ENCODE data around the gene TMEM131L.
"Not testable (repeated sequence)": the region's sequence is repeated elsewhere in the genome, so short reads cannot be mapped to it uniquely, and the experiment has no call there.

TMEM131L gene

DNA sequence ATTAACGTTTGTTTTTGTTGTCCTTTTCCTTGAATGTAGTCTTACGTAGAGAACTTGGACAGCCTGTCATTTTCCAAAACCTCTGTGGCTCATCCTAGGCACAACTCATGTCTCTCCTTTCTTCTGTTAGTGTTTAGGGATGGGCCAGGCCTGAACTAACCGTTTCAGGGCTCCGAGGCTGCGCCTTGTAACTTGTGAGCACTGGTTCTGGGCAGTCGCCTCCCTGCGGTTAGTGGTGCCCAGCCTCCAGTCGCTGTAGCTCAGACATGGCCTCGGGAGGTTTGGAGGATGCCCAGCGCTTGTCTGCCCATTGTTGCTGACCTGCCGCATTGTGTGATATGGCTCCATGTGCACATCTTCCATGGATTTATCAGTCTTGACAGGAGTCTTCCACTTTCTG is 32.8 kb downstream of the TMEM131L start:
- no peak for DNase-seq (ENCODE audit: low spot score)

DNA sequence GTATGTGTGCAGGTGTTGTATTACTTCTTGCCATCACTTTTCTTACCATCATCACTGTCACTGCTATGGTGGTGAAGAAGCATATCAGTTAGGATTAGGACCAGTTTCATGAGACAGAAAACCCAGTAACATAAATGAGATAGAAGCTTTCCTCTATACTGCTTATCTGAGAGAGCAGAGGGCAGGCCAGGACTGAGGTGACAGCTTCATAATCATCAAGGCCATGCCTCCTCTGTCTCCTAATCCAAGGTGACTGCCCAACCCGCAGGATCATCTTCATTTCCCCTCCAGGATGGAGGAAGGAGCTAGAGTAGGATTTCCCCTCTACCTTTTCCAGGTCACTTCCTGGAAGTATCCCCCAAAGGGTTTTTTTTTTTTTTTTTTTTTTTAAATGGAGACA is 35.4 kb downstream of the TMEM131L start:
- DNase-seq (ENCODE audit: low spot score) = no peak

DNA sequence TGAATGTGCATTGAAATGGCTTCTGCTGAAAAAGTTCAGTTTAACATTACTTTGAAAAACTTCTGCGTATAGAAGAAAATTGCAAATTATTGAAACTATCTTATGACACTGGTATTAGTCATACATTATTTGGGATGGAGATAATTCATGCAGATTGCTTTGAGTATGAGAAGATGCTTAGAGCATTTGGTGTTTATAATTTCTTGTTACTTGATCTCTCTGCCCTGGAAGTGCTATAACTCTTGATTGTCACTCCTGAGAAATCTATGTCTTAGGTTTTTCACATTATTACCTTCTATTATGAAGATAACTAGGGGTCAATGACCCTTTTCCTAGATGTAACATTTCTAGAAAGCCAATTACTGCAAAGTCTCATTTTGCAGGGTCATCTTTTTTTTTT is 36.4 kb downstream of the TMEM131L start:
- no peak for DNase-seq (ENCODE audit: low spot score)

DNA sequence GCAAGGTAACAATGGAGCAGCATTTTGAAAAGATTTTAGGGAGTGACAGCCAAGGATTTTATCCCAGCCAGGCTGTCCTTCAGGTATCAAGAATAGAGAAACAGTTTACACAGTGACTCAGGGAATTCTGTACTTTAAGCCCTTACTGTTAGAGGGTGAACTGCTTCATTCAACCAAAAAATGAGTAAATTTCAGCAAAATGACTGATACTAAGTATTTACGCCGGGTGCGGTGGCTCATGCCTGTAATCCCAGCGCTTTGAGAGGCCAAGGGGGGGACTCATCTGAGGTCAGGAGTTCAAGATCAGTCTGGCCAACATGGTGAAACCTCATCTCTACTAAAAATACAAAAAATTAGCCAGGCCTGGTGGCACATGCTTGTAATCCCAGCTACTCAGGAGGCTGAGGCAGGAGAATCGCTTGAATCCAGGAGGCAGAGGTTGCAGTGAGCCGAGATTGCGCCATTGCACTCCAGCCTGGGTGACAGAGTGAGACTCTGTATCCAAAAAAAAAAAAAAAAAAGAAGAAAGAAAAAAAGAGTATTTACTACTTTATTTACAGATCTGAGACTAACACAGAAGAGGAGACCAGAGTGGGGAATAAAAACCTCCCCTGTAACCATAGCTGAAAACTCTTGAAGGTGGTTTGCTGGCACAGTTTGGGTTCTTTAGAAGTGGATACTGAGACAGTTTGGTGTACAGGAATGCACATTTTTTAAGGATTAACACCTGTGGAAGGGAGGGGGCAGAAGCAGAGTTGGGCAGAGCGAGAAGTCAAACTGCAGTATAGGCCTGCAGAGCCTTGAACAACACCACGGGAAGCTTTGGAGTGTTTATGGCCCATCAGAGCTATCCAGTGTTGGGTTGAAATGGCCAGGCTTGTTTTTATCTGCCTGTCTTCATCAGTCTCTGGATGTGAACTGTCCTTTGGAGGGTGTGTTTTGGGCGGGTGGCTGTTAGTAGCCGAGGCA is 40.5 kb downstream of the TMEM131L start:
- no peak for DNase-seq (ENCODE audit: low spot score)

DNA sequence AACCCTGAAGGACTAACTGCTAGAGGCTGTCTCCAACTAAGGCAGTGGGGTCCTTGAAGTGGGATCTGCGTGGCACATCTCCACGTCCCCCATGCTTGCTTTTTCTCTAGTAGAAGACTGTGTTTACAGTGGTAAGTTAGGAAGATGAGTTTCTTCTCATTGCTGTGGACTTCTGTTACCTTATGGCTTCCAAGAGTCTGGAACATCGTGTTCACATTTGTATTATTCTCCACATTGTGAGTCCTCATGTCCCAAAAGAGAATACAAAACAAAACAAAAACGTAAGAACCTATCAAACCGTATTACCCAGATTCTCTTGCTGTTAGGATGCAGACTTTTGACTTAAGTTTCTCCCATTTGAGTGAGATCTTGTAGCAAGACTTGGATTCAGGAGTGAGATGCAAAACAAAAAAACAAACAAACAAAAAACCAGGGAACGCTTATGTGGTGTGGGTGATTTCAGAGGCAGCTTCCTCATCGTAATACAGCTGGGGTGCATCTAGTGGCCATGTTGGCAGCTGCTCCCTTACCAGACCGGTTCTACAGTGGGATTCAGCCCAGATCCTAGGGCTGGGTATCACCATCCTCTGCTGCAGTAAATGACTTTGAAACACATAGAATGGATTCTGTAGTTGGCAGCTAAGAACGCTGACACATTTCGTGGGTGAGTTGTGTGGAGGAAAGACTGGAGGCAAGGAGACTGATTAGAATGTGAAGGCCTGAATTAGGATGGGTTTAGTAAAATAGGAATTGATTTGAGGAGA is 41.3 kb downstream of the TMEM131L start:
- no peak for DNase-seq (ENCODE audit: low spot score)

DNA sequence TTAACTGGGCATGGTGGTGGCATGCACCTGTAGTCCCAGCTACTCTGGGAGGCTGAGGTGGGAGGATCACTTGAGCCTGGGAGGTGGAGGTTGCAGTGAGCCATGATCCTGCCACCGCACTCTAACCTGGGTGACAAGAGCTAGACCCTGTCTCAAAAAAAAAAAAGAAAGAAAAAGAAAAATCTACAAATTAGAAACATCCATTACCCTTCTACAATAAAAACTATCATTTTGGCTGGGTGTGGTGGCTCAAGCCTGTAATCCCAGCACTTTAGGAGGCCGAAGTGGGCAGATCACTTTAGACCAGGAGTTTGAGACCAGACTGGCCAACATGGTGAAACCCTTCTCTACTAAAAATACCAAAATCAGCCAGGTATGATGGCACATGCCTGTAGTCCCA is 43.1 kb downstream of the TMEM131L start:
- not testable (repeated sequence) for DNase-seq (ENCODE audit: low spot score)

DNA sequence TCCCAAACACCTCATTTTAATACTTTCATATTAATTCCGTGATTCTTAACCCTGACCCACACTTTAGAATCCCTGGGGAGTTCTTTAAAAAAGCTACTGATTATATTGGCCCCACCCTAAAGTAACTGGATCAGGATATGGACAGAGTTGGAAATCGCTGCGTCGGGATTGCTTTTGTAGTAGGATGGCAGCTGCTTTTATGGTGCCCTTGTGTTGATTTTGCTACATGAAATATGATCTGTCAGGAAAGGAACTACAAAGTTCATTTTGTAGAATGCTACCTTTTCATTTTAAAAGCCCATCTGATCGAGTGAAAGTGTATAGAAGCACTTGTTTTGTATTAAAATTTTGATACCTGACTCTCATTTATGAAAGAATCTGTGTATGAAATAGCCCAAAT is 43.6 kb downstream of the TMEM131L start:
- no peak for DNase-seq (ENCODE audit: low spot score)

DNA sequence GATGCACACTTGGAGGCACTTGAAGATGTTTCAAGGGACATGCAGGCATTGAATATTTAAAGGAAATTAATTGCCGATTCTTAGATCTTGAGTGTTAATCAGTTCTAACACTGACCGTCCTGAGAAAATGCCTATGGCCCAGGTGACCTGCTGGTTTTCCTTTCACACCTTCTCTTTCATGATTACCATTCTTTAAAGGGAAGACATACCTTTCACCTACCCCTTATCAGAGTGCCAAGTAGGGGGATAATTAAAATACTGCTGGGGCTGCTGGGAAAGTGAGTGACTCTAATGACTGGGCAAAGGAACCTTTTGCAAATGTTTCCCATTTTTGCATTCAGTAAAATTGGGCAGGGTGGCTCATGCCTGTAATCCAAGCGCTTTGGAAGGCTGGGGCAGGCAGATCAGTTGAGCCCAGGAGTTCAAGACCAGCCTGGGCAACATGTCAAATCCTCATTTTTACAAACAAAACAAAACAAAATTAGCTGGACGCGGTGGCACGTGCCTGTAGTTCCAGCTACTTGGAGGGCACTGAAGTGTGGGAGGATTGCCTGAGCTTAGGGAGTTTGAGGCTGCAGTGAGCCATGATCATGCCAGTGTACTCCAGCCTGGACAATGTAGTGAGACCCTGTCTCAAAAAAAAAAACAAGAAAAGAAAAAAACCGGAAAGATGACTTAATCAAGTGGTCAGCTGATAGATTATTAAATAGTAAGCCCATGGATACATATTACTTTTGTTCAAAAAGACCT is 44.3 kb downstream of the TMEM131L start:
- DNase-seq (ENCODE audit: low spot score) = no peak

DNA sequence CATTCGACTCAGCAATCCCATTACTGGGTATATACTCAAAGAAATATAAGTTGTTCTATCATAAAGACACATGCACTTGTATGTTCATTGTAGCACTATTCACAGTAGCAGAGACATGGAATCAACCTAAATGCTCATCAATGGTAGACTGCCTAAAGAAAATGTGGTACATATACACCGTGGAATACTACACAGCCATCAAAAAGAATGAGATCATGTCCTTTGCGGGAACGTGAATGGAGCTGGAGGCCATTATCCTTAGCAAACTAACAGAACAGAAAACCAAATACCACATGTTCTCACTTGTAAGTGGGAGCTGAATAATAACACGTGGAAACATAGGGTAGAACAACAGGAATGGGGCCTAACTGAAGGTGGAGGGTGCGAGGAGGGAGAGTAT is 44.9 kb downstream of the TMEM131L start:
- no peak for DNase-seq (ENCODE audit: low spot score)

DNA sequence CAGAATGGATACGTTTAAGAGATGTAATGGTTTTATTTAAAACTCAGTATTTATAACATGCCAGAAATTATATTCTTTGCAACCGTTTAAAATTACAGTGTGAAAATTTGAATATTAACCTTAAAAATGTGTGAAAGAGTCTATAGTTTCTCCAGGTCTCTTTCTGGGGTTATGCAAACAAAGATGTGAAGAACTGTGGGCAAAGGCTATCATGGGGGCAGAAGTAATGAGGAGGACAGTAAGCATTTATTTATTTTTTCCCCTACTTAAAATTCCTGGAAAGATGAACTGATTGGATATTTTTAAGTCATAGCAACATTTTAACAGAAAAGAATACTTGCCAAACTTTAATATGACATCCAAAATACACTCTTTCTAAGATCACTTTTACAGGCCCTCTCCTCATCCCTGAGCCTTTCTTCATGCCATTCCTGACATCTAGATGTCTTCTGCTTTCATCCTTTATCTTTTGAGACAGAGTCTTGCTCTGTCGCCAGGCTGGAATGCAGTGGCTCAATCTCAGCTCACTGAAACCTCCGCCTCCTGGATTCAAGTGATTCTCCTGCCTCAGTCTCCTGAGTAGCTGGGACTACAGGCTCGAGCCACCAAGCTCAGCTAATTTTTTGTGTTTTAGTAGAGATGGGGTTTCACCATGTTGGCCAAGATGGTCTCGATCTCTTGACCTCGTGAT is 46.1 kb downstream of the TMEM131L start:
- DNase-seq (ENCODE audit: low spot score) = no peak

DNA sequence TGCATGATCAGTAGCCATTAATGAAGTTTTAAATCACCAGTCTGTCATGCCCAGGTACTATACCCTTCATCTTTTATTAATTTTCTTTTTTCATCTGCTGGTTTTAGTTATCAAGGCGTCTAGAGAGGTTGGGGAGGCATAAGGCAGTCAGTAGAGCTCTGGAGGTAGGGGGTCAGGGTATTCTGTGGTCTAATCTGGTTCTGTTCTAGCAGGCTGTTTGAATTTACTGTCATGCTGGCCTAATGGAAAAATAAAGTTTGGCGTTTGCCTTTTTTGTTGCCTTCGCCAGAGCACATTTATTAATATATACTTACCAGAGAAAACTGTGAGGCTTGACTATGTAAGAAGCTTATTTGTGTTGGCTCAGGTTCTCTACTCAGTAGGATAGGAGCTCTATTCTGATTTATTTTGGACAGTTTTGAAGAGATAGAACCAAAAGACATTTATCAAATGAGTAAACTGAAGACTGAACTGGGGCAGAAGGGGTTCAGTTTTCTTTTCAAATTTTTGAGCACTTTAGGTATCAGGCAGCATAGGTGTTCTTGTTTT is 46.9 kb downstream of the TMEM131L start:
- no peak for DNase-seq (ENCODE audit: low spot score)

DNA sequence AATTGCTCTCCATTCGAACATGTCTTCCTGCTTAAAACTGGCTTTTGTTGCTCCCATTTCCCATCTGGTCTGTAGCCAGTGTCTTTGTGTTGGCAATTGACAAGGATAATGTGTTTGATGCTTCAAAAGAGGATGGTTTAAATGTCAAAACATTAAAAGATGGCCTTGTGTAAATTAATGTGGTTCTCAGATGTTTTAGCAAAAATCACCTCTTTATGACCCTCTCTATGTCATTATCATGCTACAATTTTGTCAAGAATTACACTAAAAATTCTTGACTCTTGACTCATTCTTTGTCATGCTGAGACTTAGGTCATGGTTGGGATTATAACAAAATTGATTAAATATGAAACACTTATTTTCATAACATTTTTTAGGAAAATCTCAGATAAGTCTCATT is 47.4 kb downstream of the TMEM131L start:
- DNase-seq (ENCODE audit: low spot score) = no peak

DNA sequence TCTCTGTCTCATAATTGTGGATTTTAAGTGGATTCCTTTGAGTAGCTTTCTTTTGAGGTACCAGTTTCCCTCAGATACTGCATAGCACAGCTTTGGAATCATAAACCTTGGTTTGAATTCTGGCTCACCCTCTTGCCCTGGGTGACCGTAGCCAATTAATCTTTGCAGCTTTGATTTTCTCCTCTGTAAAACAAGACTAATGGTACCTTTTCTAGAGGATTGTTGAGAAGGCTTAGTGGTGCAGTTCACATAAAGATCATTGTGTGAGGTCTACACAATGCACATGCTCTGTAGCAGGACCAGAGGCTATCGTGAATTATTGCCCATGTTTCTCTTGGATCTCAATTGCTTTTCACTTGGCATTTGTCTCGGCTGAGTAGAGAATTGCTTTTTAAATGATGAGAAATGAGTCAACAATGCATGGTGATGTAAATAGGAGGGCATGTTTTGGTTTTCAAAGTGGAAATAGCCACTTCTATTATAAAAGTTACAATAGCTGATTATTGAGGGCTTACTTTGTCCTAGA is 47.9 kb downstream of the TMEM131L start:
- DNase-seq (ENCODE audit: low spot score) = no peak

DNA sequence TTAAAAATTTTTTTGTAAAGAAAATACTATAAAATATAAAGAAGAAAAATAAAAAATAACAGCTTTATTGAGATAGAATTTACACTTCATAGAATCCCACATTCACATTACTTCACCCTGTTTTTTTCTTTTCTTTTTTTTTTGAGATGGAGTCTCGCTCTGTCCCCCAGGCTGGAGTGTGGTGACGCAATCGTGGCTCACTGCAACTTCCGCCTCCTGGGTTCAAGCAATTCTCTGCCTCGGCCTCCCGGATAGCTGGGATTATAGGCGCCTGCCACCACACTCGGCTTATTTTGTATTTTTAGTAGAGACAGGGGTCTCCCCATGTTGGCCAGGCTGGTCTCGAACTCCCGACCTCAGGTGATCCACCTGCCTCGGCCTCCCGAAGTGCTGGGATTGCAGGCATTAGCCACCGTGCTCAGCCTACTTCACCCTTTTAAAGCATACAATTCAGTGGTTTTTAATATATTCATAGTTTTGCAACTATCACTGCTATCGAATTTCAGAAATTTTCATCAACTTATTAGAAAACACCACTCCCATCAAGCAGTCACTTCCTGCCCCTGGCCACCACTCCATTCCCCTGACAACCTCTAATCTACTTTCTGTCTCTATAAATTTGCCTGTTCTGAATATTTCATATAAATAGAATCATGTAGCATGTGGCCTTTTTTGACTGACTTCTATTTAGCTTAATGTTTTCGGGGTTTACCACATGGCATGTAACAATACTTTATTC is 48.7 kb downstream of the TMEM131L start:
- DNase-seq (ENCODE audit: low spot score) = no peak

DNA sequence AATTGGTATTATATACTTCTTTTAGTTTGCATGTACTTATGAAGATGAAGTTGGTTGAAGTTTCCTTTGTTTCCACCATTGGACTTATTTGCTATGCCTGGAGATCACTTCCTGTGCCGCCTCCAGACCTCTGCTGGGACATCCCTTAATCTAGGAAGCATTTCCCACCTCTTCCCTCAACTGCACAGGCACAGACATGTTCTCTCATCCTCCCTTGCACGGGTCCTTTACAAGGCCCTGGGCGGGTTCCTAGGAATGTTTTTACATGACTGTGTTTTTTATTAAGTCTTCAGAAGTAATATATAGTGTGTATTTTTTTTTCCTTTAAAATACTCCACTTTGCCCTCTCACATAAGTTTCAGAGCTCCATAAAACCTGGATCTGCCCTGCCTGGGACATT is 51.0 kb downstream of the TMEM131L start:
- no peak for DNase-seq (ENCODE audit: low spot score)

DNA sequence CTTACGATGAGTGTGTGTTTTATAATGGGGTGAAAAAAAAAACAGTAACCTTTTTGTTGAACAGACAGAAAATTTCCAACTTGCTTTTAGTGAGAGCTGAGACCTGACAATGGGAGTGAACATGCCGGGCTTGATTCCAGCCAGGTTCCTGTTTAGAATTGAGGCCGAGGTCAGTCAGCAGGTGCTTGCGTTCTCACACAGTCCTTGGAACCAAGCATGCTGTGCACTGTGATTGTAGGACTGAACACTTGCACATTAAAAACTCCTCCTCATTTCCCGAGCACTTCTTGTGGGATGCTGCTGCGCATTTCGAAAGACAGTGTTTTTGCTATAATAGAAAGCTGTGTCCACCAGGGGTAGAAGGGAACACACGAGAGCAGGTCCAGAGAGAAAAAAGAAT is 51.8 kb downstream of the TMEM131L start:
- DNase-seq (ENCODE audit: low spot score) = no peak

DNA sequence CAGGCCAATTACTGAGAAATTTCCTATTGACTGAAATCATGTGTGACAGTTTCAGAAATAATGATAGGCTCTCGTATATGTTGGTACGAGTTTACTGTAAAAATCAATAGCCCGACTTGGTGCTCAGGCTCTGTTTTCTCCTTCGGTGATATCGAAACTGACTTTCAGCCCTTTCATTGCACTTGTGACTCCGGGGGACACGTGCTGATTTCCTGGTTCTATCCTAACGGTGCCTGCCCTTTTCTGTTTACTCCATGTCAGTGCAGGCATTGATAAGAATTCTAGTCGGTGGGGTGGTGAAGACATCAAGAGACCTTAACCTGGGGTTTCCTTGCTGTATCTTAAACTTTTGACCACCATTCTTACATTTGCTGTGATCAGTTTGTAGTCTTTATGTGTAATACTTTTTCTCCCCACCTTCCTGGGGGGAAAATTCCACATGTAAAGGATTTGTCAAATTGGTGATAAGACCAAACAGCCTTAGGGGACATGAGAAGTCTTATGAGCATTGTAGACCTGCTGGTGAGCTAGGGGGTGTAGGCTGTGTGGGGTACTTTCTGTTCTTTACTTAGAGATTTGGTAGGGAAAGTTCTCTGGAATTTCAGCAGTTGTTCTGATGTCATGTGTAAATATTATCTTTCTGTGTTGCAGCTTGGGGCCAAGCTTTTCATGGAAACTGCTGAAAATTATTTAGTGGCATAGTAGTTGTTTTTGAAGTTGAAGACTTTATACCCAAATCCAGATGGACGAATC is 52.7 kb downstream of the TMEM131L start:
- DNase-seq (ENCODE audit: low spot score) = no peak

DNA sequence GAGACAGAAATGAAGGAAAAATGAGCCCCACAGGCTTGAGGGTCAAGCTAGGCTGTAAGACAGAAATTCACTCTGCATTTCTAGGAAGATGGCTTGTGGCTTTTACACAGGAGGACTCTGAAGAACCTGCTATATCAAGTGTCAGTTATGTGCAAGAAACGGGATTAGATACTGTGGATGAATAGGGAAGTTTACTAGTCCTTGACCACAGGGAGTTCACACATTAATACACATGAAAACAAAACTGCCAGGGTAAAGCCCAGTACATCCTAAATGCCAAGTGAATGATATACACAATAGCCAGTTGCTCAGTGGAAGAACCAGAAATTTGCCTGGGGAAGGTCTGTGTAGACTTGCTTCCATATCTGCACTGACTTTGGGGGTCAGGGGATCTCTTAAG is 53.5 kb downstream of the TMEM131L start:
- DNase-seq (ENCODE audit: low spot score) = no peak

DNA sequence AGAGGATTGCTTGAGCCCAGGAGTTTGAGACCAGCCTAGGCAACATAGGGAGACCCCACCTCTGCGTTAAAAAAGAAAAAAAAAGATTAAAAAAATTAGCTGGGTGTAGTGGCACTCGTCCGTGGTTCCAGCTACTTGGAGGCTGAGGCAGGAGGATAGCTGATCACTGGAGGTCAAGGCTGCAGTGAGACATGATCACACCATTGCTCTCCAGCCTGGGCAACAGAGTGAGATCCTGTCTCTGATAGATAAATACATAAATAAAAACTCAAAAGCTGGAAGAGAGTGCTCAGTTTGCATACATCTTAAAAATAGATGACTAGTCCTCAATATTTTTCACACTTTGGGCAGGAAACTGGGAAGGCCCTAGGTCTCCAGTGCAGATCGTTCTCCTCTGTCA is 54.1 kb downstream of the TMEM131L start:
- DNase-seq (ENCODE audit: low spot score) = no peak

DNA sequence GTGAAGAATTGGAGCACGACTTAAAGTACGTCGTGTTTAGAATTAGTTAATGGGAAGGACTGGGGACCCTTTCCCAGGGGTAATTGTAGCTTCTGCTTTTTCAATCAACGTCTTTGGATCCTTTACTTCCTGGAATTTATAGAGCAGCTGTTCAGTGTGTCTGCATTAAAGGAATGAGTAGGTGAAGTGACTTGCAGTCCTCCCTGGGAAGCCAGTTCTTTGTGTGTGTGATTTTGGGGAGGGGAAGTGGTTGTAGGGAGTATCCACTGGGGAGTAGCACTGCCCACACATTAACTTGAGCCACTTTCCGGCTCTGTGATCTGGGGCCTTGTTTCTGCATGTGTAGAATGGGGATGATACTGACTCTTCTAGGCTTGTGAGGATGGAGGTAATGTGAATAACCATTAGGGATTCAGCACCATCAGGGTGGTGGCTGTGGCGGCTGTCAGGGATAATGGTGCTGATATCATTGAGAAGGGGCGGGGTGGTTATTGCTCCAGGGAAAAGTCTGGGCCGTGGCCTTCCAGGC is 54.7 kb downstream of the TMEM131L start:
- DNase-seq (ENCODE audit: low spot score) = no peak

Data from hepatic stellate cell (primary cell).